ENCODE results near the gene MECR.
A peak's percentile ranks its signal among the peaks of the same experiment; 100 is the strongest.
"Not testable (repeated sequence)": the region's sequence is repeated elsewhere in the genome, so short reads cannot be mapped to it uniquely, and the experiment has no call there.

MECR gene

DNA sequence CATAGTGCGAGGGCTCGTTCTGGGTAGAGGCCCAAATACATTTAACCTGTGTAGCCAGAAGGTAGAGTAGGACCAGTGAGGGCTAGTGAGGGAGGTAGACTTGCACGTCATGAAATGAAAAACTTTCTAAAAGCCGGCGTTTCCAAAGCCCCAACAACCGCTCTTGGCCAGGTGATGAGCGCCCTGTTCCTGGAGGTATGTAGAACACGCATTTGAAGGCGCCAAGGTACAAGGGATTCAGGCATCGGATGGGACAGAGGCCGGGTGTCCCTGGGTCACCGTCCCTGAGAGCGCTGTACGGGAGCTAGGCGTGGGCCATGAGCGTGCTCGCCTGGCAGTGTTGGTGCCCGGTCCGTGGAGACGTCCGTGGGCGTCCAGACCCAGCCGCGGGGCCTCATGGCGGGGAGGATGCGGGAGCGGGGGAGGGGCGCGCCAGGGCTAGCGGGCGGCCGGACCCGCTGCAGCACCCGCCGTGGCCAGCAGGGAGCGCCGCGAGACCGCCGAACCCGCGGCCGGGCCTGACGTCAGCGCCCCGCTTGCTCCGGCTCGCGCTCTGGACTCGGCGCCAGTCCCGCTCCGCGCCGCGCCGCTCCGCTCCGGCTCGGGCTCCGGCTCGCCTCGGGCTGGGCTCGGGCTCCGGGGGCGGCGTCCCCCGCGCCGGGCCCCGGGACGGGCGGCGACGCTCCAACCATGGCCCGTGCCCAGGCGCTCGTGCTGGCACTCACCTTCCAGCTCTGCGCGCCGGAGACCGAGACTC is 5.4 kb upstream of the MECR start, which contains the start of gene PTPRU:
Gene PTPRU (plus strand): TSS at position 568 of the 757 bp plus-strand sequence. CDS start 123 bp downstream, at position 691.
- H3K4me3 ChIP-seq (ENCODE audit: low read depth, low read length): peak within 1 kb of the TSS; percentile 65

GRCh38 chr1:29234881-29235280 is 4.1 kb upstream of the MECR start:
- H3K4me3 ChIP-seq (ENCODE audit: low read depth, low read length): not testable (repeated sequence)

More for the DNA sequence above, 5.4 kb upstream of the MECR start, which contains the start of gene PTPRU:
- TF ChIP-seq, protein P1, sequence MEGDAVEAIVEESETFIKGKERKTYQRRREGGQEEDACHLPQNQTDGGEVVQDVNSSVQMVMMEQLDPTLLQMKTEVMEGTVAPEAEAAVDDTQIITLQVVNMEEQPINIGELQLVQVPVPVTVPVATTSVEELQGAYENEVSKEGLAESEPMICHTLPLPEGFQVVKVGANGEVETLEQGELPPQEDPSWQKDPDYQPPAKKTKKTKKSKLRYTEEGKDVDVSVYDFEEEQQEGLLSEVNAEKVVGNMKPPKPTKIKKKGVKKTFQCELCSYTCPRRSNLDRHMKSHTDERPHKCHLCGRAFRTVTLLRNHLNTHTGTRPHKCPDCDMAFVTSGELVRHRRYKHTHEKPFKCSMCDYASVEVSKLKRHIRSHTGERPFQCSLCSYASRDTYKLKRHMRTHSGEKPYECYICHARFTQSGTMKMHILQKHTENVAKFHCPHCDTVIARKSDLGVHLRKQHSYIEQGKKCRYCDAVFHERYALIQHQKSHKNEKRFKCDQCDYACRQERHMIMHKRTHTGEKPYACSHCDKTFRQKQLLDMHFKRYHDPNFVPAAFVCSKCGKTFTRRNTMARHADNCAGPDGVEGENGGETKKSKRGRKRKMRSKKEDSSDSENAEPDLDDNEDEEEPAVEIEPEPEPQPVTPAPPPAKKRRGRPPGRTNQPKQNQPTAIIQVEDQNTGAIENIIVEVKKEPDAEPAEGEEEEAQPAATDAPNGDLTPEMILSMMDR (IDR thresholded peaks at IDR 0.05; ENCODE audit: low read depth, low read length): peak; percentile 24; the same call in 1 of the 2 replicates

DNA sequence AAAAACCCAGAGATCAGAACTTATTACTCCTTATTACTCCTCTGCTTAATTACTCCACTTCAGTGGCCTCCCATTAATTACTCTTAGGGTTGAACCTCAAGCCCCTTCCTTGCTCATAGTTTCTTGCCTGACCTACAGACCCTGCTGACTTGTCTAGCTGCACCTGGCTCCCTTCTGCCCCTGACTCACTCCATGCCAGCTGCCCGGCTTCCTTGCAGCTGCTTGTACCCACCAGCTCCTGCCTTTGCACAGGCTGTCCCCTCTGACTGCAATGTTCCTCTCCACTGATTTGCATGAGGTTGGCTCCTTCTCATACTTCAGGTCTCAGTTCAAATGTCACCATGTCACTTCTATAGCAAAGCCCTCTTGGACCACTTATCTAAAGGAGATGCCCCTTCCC is 3.7 kb upstream of the MECR start:
- TF ChIP-seq, protein P1 (IDR thresholded peaks at IDR 0.05; ENCODE audit: low read depth, low read length): no peak
- H3K4me3 ChIP-seq (ENCODE audit: low read depth, low read length): no peak overlapping the region

DNA sequence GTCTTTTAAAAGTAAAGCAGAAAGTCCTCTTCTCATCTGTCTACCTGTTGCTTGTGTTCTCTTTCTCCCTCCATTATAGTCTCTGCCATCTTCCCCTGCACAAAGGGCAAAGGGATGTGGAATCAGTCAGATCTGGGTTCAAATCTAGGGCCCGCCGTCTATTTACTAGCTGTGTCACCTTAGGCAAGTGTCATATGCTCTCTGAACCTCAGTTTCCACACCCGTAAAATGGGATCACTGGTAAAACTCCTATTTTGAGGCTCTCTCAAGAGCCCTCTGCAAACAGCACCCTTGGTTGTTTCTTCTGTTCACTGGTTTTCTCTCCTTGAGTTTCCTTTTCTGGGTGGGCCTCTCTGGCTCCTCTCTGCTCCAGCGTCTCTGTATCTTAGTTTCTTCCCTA is 3.0 kb upstream of the MECR start:
- TF ChIP-seq, protein P1 (IDR thresholded peaks at IDR 0.05; ENCODE audit: low read depth, low read length): no peak

DNA sequence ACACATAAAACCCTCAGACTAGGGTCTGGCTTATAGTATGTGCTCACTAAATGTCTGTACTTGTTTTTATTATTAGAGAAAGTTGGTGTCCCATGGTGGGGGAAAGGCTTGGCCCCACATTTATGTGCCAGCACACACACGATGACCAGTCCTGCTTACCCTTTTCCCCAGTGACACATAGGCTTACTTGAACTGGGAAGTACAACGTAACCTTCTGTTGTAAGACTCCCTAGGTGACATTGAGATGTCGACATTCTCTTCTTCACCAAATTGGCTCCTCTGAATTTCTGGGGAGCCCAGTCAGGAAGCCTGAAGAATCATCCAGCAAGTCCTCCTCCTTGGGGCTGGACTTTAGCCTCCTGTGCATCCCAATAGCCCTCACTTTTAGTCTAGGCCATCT is 1.7 kb upstream of the MECR start:
- H3K4me3 ChIP-seq (ENCODE audit: low read depth, low read length): no peak overlapping the region
- TF ChIP-seq, protein P1 (IDR thresholded peaks at IDR 0.05; ENCODE audit: low read depth, low read length): no peak

More for the DNA sequence above, 3.0 kb upstream of the MECR start:
- H3K4me3 ChIP-seq (ENCODE audit: low read depth, low read length): no peak overlapping the region

DNA sequence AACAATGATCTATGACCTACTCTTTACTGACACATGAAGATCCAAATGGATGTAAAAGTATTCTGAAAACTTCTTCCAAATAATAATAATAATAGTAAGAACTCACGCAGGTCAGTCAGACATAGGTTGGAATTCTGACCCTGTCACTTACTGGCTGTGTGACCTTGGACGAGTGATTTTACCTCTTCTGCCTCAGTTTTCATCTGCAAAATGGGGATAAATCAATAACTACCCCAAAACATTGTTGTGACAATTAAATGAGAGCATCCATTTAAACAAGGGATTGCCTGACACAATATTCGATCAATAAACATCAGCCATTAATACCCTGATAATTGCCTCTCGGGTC is 556 bp downstream of the MECR start:
- TF ChIP-seq, protein P1 (IDR thresholded peaks at IDR 0.05; ENCODE audit: low read depth, low read length): no peak
- H3K4me3 ChIP-seq (ENCODE audit: low read depth, low read length): peak overlapping the region; percentile 95

- TF ChIP-seq, protein P1 (IDR thresholded peaks at IDR 0.05; ENCODE audit: low read depth, low read length): no peak
Measured at GRCh38 chr1:29227511-29227910, 3.2 kb downstream of the MECR start.

More at GRCh38 chr1:29227511-29227910, 3.2 kb downstream of the MECR start:
- H3K4me3 ChIP-seq (ENCODE audit: low read depth, low read length): no peak overlapping the region
